Muscle of leg (tissue), 16 donors: ENCODE results near the gene VN1R4. TPM values are rescaled to one million over a fixed set of nuclear protein-coding genes. Genes with fewer than 3 reads are reported as not detected.
"Not testable (repeated sequence)": the region's sequence is repeated elsewhere in the genome, so short reads cannot be mapped to it uniquely, and the experiment has no call there.

Experiments used
- DNase-seq: peaks from one replicate; pipeline ENCODE4 v3.0.0; 2013
- H3K27ac ChIP-seq: one replicate; pipeline ENCODE4 v1.5.1; 2013; ENCODE audit warnings: mild to moderate bottlenecking, low read length, control low read depth
- H3K27me3 ChIP-seq: one replicate; pipeline ENCODE4 v1.6.1; 2013; ENCODE audit warnings: low read length; ENCODE audit not compliant: control insufficient read depth, insufficient read depth
- H3K36me3 ChIP-seq: one replicate; pipeline ENCODE4 v1.6.1; 2013; ENCODE audit warnings: low read length; ENCODE audit not compliant: control insufficient read depth, insufficient read depth
- H3K4me1 ChIP-seq: one replicate; pipeline ENCODE4 v1.6.1; 2013; ENCODE audit warnings: low read length; ENCODE audit not compliant: control insufficient read depth, insufficient read depth
- H3K4me3 ChIP-seq: one replicate; pipeline ENCODE4 v1.5.1; 2013; ENCODE audit warnings: low read length, control low read depth
- H3K9me3 ChIP-seq: replicated peaks from 2 replicates; pipeline ENCODE4 v1.6.1; 2013; ENCODE audit warnings: low read depth, low read length; ENCODE audit not compliant: control insufficient read depth
- WGBS: methylation state at CpG from one replicate; pipeline ENCODE4 v1.1.5; 2013; ENCODE audit warnings: missing lambda C conversion rate; ENCODE audit not compliant: insufficient coverage; 5-methylcytosine and 5-hydroxymethylcytosine counted together
- long read RNA-seq, 11 donors: transcript quantifications; one replicate each; lab custom pipeline, GENCODE V29; 2026
- polyA plus RNA-seq, 8 donors: library from polyadenylated mRNA; unstranded; fragments of 120-200 nt; gene quantifications; one replicate each; pipeline versions ENCODE4 v1.2.1 to v1.2.3, GENCODE V29; 2013; ENCODE audit warnings: inconsistent platforms in 1 of 8, low replicate concordance in 1 of 8; ENCODE audit not compliant: insufficient read length in 8 of 8, insufficient read depth in 1 of 8
- total RNA-seq: library from RNA; stranded (reverse); fragments of 120-200 nt; gene quantifications from one replicate; pipeline ENCODE4 v1.2.4, GENCODE V29; 2013

The VN1R4 gene
- total RNA-seq (not detected), polyA plus RNA-seq (not detected)
- long read RNA-seq, donor 1, result 0 reads
- long read RNA-seq, donor 2, result 0 reads
- long read RNA-seq, donor 3, result 0 reads
- long read RNA-seq, donor 4, result 0 reads
- long read RNA-seq, donor 5, result 0 reads
- long read RNA-seq, donor 6, result 0 reads
- long read RNA-seq, donor 7, result 0 reads
- long read RNA-seq, donor 8, result 0 reads
- long read RNA-seq, donor 9, result 0 reads
- long read RNA-seq, donor 10, result 0 reads
- long read RNA-seq, donor 11, result 0 reads

GRCh38 chr19:53267623-53268022, at the start of gene VN1R4:
Gene VN1R4, minus strand, starts transcription at chr19:53267723. Its CDS starts 58 bp downstream, at chr19:53267665.
- not testable (repeated sequence) for H3K27me3 ChIP-seq, H3K9me3 ChIP-seq, H3K4me3 ChIP-seq, DNase-seq, H3K4me1 ChIP-seq, H3K36me3 ChIP-seq, H3K27ac ChIP-seq
- no CpG with 5 or more reads among the region's 5 CpGs for WGBS

GRCh38 chr19:53311897-53312296, 44.4 kb upstream of the VN1R4 start:
- WGBS, result 68% methylated on average over 11 of the region's 12 CpGs
- Histone ChIP-seq H3K36me3 (no peaks in the 10 kb centered on the region), H3K27ac (no peak overlapping the region), H3K4me1 (peaks cover 6% of the 10 kb centered on the region), H3K9me3 (no peaks in the 10 kb centered on the region), H3K27me3 (peaks cover 33% of the 10 kb centered on the region), H3K4me3 (no peak overlapping the region)
- DNase-seq, result no peak

- H3K9me3 ChIP-seq, result no peaks in the 10 kb centered on the region
- no peak for DNase-seq
- H3K27ac ChIP-seq, result no peak overlapping the region
- H3K36me3 ChIP-seq, result no peaks in the 10 kb centered on the region
- H3K4me3 ChIP-seq, result no peak overlapping the region
- peaks cover 6% of the 10 kb centered on the region for H3K4me1 ChIP-seq
- peaks cover 35% of the 10 kb centered on the region for H3K27me3 ChIP-seq
- WGBS, result 38% methylated on average over 9 of the region's 11 CpGs
These were observed 43.5 kb upstream of the VN1R4 start for GRCh38 chr19:53311044-53311443.

GRCh38 chr19:53308339-53308811, 40.9 kb upstream of the VN1R4 start:
- peak; percentile 28 for DNase-seq
- H3K27me3 ChIP-seq, result peaks cover 33% of the 10 kb centered on the region
- no peak overlapping the region for H3K27ac ChIP-seq
- no peaks in the 10 kb centered on the region for H3K9me3 ChIP-seq
- no peak overlapping the region for H3K4me3 ChIP-seq
- H3K4me1 ChIP-seq, result peaks cover 6% of the 10 kb centered on the region
- 3% methylated on average over 32 of the region's 32 CpGs for WGBS
- no peaks in the 10 kb centered on the region for H3K36me3 ChIP-seq

- not testable (repeated sequence) for H3K4me3 ChIP-seq, H3K27me3 ChIP-seq
These were observed 33.8 kb upstream of the VN1R4 start for GRCh38 chr19:53301341-53301740.

GRCh38 chr19:53294786-53295441, 27.4 kb upstream of the VN1R4 start:
- Histone ChIP-seq H3K36me3 (no peaks in the 10 kb centered on the region), H3K27ac (no peak overlapping the region), H3K4me1 (no peaks in the 10 kb centered on the region), H3K4me3 (no peak overlapping the region), H3K9me3 (peaks cover 10% of the 10 kb centered on the region), H3K27me3 (no peaks in the 10 kb centered on the region)
- 72% methylated on average over 3 of the region's 7 CpGs for WGBS
- DNase-seq, result no peak

More at GRCh38 chr19:53301341-53301740, 33.8 kb upstream of the VN1R4 start:
- not testable (repeated sequence) for DNase-seq, H3K9me3 ChIP-seq, H3K4me1 ChIP-seq, H3K27ac ChIP-seq, H3K36me3 ChIP-seq
- no CpG with 5 or more reads among the region's 8 CpGs for WGBS

GRCh38 chr19:53290758-53291549, 23.4 kb upstream of the VN1R4 start:
- H3K4me3 ChIP-seq, result no peak overlapping the region
- H3K4me1 ChIP-seq, result no peaks in the 10 kb centered on the region
- WGBS, result 89% methylated on average over 42 of the region's 47 CpGs
- H3K27ac ChIP-seq, result no peak overlapping the region
- DNase-seq, result no peak
- no peaks in the 10 kb centered on the region for H3K27me3 ChIP-seq
- peaks cover 10% of the 10 kb centered on the region for H3K9me3 ChIP-seq
- H3K36me3 ChIP-seq, result no peaks in the 10 kb centered on the region

- H3K36me3 ChIP-seq, result no peaks in the 10 kb centered on the region
- peak; percentile 25 for DNase-seq
- no peaks in the 10 kb centered on the region for H3K9me3 ChIP-seq
- H3K4me1 ChIP-seq, result no peaks in the 10 kb centered on the region
- no peak overlapping the region for H3K4me3 ChIP-seq
- 33% methylated on average over 1 of the region's 4 CpGs for WGBS
- H3K27me3 ChIP-seq, result no peaks in the 10 kb centered on the region
- no peak overlapping the region for H3K27ac ChIP-seq
These were observed 17.6 kb upstream of the VN1R4 start for GRCh38 chr19:53285087-53285486.

GRCh38 chr19:53281947-53282346, 14.4 kb upstream of the VN1R4 start:
- not testable (repeated sequence) for H3K9me3 ChIP-seq

GRCh38 chr19:53275480-53275879, 8.0 kb upstream of the VN1R4 start:
- Histone ChIP-seq H3K36me3 (no peaks in the 10 kb centered on the region), H3K27ac (no peak overlapping the region), H3K4me3 (no peak overlapping the region), H3K9me3 (no peaks in the 10 kb centered on the region), H3K4me1 (no peaks in the 10 kb centered on the region), H3K27me3 (peaks cover 6% of the 10 kb centered on the region)
- no peak for DNase-seq
- no CpG with 5 or more reads among the region's 2 CpGs for whole genome bisulfite sequencing

More at GRCh38 chr19:53281947-53282346, 14.4 kb upstream of the VN1R4 start:
- WGBS, result no CpG with 5 or more reads among the region's 8 CpGs
- not testable (repeated sequence) for H3K36me3 ChIP-seq, H3K27me3 ChIP-seq, H3K27ac ChIP-seq, DNase-seq, H3K4me1 ChIP-seq, H3K4me3 ChIP-seq
